CD4-positive, alpha-beta T cell (primary cell): ENCODE results near the gene TMEM8B. TPM values are rescaled to one million over a fixed set of nuclear protein-coding genes. Genes with fewer than 3 reads are reported as not detected.

Source experiments
- ATAC-seq: fragments of 200-7000 bp; cut with Tn5 transposase; one replicate; pipeline ENCODE4 v1.10.0; 2022; ENCODE audit warnings: mild to moderate bottlenecking; ENCODE audit not compliant: poor library complexity
- CTCF ChIA-PET: fragments of 350-600 bp; sonication (Branson Sonifier 250); formaldehyde crosslinking; loops from one replicate; lab custom pipeline; 2021; ENCODE audit warnings: antibody characterized with exemption, inconsistent platforms; lab: Charles Lee
- POLR2A ChIA-PET: fragments of 350-600 bp; sonication (Branson Sonifier 250); formaldehyde crosslinking; loops from one replicate; lab custom pipeline; 2021; ENCODE audit warnings: antibody characterized with exemption, inconsistent platforms; lab: Charles Lee
- DNase-seq, 14 experiments: peaks; one replicate each; pipeline ENCODE4 v3.0.0-alpha.2; 2013 to 2020; ENCODE audit warnings: mixed read lengths in 2 of 14
- H3K27ac ChIP-seq, 2 donors: one replicate each; pipeline versions ENCODE4 v1.5.1 to v1.7.0; 2013; ENCODE audit warnings: low read length in 2 of 2, low read depth in 1 of 2, mild to moderate bottlenecking in 1 of 2
- H3K27me3 ChIP-seq, 2 experiments: 1 replicate in 1 of 2; 2 replicates in 1 of 2; pipeline versions ENCODE4 v1.6.1 to v1.7.0; 2013; ENCODE audit warnings: low read length in 2 of 2, control low read depth in 1 of 2, mild to moderate bottlenecking in 1 of 2, moderate library complexity in 1 of 2; ENCODE audit not compliant: insufficient read depth in 2 of 2, control insufficient read depth in 1 of 2
- H3K36me3 ChIP-seq: one replicate; pipeline ENCODE4 v1.6.1; 2013; ENCODE audit warnings: low read length, control low read depth; ENCODE audit not compliant: insufficient read depth
- H3K4me1 ChIP-seq: one replicate; pipeline ENCODE4 v1.6.1; 2013; ENCODE audit warnings: low read length, control low read depth; ENCODE audit not compliant: insufficient read depth
- H3K4me3 ChIP-seq: one replicate; pipeline ENCODE4 v1.5.1; 2013; ENCODE audit warnings: mild to moderate bottlenecking, low read length, moderate library complexity
- H3K9me3 ChIP-seq, 2 experiments: 1 replicate in 1 of 2; 2 replicates in 1 of 2; pipeline versions ENCODE4 v1.6.1 to v1.7.0; 2013; ENCODE audit warnings: low read length in 2 of 2, mild to moderate bottlenecking in 2 of 2, control low read depth in 1 of 2, moderate library complexity in 1 of 2; ENCODE audit not compliant: control insufficient read depth in 1 of 2, insufficient read depth in 1 of 2
- H3K27ac Mint-ChIP-seq: one replicate; pipeline ENCODE4 v1.8.0; 2020; ENCODE audit warnings: mixed read lengths
- H3K27me3 Mint-ChIP-seq: one replicate; pipeline ENCODE4 v1.8.0; 2021; ENCODE audit warnings: mixed read lengths
- H3K36me3 Mint-ChIP-seq: one replicate; pipeline ENCODE4 v1.8.0; 2021; ENCODE audit warnings: low read depth, mixed read lengths
- H3K4me1 Mint-ChIP-seq: one replicate; pipeline ENCODE4 v1.8.0; 2021; ENCODE audit warnings: low read depth, mixed read lengths
- H3K4me3 Mint-ChIP-seq: one replicate; pipeline ENCODE4 v1.8.0; 2020; ENCODE audit warnings: mild to moderate bottlenecking, mixed read lengths
- H3K9me3 Mint-ChIP-seq: one replicate; pipeline ENCODE4 v1.8.0; 2020; ENCODE audit warnings: mixed read lengths
- intact Hi-C, 2 experiments: fragments of 100-400 bp; cut with DNase I in 1 of 2; cut with micrococcal nuclease in 1 of 2; formaldehyde crosslinking; loops; one replicate each; pipeline versions ENCODE4 v1.15.1 to v1.9.0; 2023 to 2025; cut with DNase I, micrococcal nuclease
- total RNA-seq, 174 experiments: library from RNA in 2 of 174; stranded (reverse) in 2 of 174; gene quantifications; one replicate each; pipeline ENCODE4 v1.2.3 and lab custom pipeline; 2021 to 2026
- TF ChIP-seq, protein P1 (sequence below): fragments of 200-600 bp; IDR thresholded peaks from one replicate; pipeline ENCODE4 v1.8.0; 2022; ENCODE audit warnings: antibody characterized with exemption, mild to moderate bottlenecking

Gene TMEM8B
- total RNA-seq, 2 experiments from 2014 or later = 8.9 to 9.6 TPM

DNA sequence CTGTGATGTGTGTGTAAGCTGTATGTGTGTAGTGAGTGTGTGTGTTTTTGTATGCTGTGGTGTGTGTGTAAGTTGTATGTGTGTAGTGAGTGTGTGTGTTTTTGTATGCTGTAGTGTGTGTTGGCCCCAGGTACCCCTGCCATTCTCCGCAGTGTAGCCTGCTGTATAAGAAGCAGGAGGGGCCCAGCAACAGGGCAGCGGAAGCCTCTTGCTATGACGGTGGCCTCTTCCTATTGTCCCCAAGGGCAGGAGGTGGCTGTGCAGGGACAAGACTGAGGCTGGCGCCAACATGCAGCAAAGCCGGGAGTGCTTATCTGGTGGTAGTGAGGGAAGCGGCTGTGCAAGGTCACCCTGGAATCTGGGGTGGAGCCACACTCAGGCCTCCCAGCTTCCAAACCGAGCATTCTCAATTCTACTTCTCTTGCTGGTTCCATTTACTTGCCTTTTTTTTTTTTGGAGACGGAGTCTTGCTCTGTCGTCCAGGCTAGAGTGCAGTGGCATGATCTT, 85.3 kb downstream of the TMEM8B start:
- no peak for DNase-seq
- intact Hi-C loops = no loop called here
- H3K27ac ChIP-seq = no peak overlapping the region
- H3K27me3 Mint-ChIP-seq = no peaks in the 10 kb centered on the region
- H3K4me3 Mint-ChIP-seq = no peak overlapping the region
- H3K9me3 Mint-ChIP-seq = no peaks in the 10 kb centered on the region
- H3K9me3 ChIP-seq = no peaks in the 10 kb centered on the region
- TF ChIP-seq, protein P1, sequence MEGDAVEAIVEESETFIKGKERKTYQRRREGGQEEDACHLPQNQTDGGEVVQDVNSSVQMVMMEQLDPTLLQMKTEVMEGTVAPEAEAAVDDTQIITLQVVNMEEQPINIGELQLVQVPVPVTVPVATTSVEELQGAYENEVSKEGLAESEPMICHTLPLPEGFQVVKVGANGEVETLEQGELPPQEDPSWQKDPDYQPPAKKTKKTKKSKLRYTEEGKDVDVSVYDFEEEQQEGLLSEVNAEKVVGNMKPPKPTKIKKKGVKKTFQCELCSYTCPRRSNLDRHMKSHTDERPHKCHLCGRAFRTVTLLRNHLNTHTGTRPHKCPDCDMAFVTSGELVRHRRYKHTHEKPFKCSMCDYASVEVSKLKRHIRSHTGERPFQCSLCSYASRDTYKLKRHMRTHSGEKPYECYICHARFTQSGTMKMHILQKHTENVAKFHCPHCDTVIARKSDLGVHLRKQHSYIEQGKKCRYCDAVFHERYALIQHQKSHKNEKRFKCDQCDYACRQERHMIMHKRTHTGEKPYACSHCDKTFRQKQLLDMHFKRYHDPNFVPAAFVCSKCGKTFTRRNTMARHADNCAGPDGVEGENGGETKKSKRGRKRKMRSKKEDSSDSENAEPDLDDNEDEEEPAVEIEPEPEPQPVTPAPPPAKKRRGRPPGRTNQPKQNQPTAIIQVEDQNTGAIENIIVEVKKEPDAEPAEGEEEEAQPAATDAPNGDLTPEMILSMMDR = no peak
- H3K36me3 Mint-ChIP-seq = no peaks in the 10 kb centered on the region
- H3K27me3 ChIP-seq = no peaks in the 10 kb centered on the region
- H3K4me1 ChIP-seq = peaks cover 40% of the 10 kb centered on the region
- no peaks in the 10 kb centered on the region for H3K36me3 ChIP-seq
- H3K27ac Mint-ChIP-seq = no peak overlapping the region
- ChIA-PET CTCF (no interaction called here), POLR2A (interaction anchor here (0.6 kb wide), 1 partner anchor 26 kb away, joined by 3 read pairs; no protein-coding TSS in a partner anchor)
- H3K4me3 ChIP-seq = no peak overlapping the region
- peak; percentile 22 for ATAC-seq
- peaks cover 40% of the 10 kb centered on the region for H3K4me1 Mint-ChIP-seq

Other genes starting within 250 kb of the TMEM8B start
- gene TESK1, start 224.0 kb upstream of the TMEM8B start, total RNA-seq = 10 to 100 TPM; 18.5 to 18.6 TPM
- gene CD72, start 210.8 kb upstream of the TMEM8B start, total RNA-seq = 1 to 10 TPM; 2.3 to 3.6 TPM
- gene SIT1, start 178.3 kb upstream of the TMEM8B start, total RNA-seq = 10 to 100 TPM; 18.4 to 19.2 TPM
- over 10,000 TPM; 14,857 to 24,615 TPM for gene RMRP, start 171.2 kb upstream of the TMEM8B start, total RNA-seq
- 10 to 100 TPM; 10.2 TPM for gene CCDC107, start 170.9 kb upstream of the TMEM8B start, total RNA-seq
- under 1 TPM; 0.08 to 0.17 TPM for gene ARHGEF39, start 164.0 kb upstream of the TMEM8B start, total RNA-seq
- not detected for gene CA9, start 155.3 kb upstream of the TMEM8B start, total RNA-seq
- 10 to 100 TPM; 63.1 to 63.5 TPM for gene TPM2, start 139.3 kb upstream of the TMEM8B start, total RNA-seq
- gene TLN1, start 97.0 kb upstream of the TMEM8B start, total RNA-seq = 100 to 1,000 TPM; 149 to 151 TPM
- gene CREB3, start 96.6 kb upstream of the TMEM8B start, total RNA-seq = 10 to 100 TPM; 13.7 to 15.4 TPM
- gene GBA2, start 80.0 kb upstream of the TMEM8B start, total RNA-seq = 10 to 100 TPM; 17.3 to 18.6 TPM
- gene RGP1, start 79.9 kb upstream of the TMEM8B start, total RNA-seq = 10 to 100 TPM; 12.6 to 13.1 TPM
- not detected for gene MSMP, start 75.0 kb upstream of the TMEM8B start, total RNA-seq
- 1 to 10 TPM; 1.2 to 4.2 TPM for gene NPR2, start 37.6 kb upstream of the TMEM8B start, total RNA-seq
- 1 to 10 TPM in 1 of 2 experiments, under 1 TPM in 1; 0.81 to 1.3 TPM for gene SPAG8, start 17.0 kb upstream of the TMEM8B start, total RNA-seq
- 10 to 100 TPM; 10.9 to 12.6 TPM for gene HINT2, start 14.2 kb upstream of the TMEM8B start, total RNA-seq
- gene FAM221B, start 496 bp upstream of the TMEM8B start, total RNA-seq = not detected
- not detected for gene OR13J1, start 41.2 kb downstream of the TMEM8B start, total RNA-seq
- not detected for gene HRCT1, start 77.0 kb downstream of the TMEM8B start, total RNA-seq
- not detected for gene SPAAR, start 80.3 kb downstream of the TMEM8B start, total RNA-seq
- not detected for gene OR2S2, start 128.9 kb downstream of the TMEM8B start, total RNA-seq
- 1 to 10 TPM; 9.3 to 9.8 TPM for gene RECK, start 207.7 kb downstream of the TMEM8B start, total RNA-seq